WTC11 (cell line): ENCODE results near the gene SERGEF.

Experiments used
- EMX1 ChIP-seq: fragments of 250-450 bp; sonication (Bioruptor Pico); IDR thresholded peaks from 2 replicates; pipeline ENCODE4 v1.8.0; 2021; ENCODE audit warnings: mild to moderate bottlenecking
- MXD4 ChIP-seq: fragments of 250-450 bp; sonication (Bioruptor Pico); IDR thresholded peaks from 2 replicates; pipeline ENCODE4 v1.8.0; 2021; ENCODE audit warnings: mild to moderate bottlenecking, moderate library complexity, borderline replicate concordance
- NR2C2 ChIP-seq: sonication (generic); formaldehyde crosslinking; IDR thresholded peaks from 2 replicates; pipeline ENCODE4 v1.8.0; 2022; ENCODE audit warnings: mild to moderate bottlenecking, missing genetic modification reagents
- TEAD4 ChIP-seq: sonication (generic); formaldehyde crosslinking; IDR thresholded peaks from 2 replicates; pipeline ENCODE4 v1.8.0; 2022; ENCODE audit warnings: mild to moderate bottlenecking, missing genetic modification reagents
- TF ChIP-seq, protein P1 (sequence below): fragments of 250-450 bp; sonication (Bioruptor Pico); IDR thresholded peaks from 2 replicates; pipeline ENCODE4 v1.9.0; 2021; ENCODE audit warnings: mild to moderate bottlenecking
- TF ChIP-seq, protein P2 (sequence below): fragments of 200-600 bp; IDR thresholded peaks from 2 replicates; pipeline ENCODE4 v1.8.0; 2022; ENCODE audit warnings: antibody characterized with exemption

DNA sequence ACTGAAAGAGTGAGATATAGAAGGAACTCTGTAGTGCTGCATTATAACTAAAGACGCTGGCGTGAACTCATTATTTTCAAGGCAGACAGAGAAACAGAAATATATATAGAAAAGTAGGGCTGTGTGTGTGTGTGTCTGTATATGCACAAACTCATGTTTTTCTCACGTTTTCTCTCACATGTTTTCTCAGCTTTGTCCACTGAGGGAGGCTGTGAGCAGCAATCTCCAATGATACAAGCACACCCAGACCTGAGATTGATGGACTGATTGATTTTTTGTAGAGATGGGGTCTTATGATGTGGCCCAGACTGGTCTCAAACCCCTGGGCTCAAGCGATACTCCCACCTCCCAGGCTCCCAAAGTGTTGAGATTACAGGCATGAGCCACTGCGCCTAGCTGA, 122.5 kb downstream of the SERGEF start:
- TF ChIP-seq EMX1 (CRISPR knock-in tag) (no peak), MXD4 (CRISPR knock-in tag) (no peak), NR2C2 (no peak), TEAD4 (no peak)
- TF ChIP-seq, protein P1, sequence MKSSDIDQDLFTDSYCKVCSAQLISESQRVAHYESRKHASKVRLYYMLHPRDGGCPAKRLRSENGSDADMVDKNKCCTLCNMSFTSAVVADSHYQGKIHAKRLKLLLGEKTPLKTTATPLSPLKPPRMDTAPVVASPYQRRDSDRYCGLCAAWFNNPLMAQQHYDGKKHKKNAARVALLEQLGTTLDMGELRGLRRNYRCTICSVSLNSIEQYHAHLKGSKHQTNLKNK (CRISPR knock-in tag), result no peak
- TF ChIP-seq, protein P2, sequence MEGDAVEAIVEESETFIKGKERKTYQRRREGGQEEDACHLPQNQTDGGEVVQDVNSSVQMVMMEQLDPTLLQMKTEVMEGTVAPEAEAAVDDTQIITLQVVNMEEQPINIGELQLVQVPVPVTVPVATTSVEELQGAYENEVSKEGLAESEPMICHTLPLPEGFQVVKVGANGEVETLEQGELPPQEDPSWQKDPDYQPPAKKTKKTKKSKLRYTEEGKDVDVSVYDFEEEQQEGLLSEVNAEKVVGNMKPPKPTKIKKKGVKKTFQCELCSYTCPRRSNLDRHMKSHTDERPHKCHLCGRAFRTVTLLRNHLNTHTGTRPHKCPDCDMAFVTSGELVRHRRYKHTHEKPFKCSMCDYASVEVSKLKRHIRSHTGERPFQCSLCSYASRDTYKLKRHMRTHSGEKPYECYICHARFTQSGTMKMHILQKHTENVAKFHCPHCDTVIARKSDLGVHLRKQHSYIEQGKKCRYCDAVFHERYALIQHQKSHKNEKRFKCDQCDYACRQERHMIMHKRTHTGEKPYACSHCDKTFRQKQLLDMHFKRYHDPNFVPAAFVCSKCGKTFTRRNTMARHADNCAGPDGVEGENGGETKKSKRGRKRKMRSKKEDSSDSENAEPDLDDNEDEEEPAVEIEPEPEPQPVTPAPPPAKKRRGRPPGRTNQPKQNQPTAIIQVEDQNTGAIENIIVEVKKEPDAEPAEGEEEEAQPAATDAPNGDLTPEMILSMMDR, result no peak
